SKM-1 (cell line): Measurements from ENCODE around the gene PCYT1B.

ENCODE experiments used
- DNase-seq: peaks from one replicate; lab custom pipeline; 2025; ENCODE audit not compliant: unreplicated experiment; lab: John Stamatoyannopoulos, UW

PCYT1B gene

DNA sequence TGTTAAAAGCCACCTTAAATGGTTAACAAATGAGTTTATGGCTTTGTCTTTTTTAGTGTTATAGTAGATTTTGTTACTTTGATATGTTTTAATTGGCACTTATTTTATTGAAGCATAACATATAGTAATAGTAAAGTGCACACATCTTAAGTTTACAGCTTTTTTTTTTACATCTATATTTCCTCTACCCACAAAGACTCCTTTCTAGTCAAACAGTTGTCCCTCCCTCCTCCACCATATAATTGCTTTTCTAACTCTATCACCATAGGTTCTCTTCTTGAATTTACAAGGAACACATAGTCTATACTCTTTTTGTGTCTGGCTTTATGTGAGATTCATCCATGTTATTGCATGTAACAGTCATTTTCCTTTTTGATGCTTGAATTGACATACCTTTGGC, 110.6 kb downstream of the PCYT1B start:
- DNase-seq, result no peak

DNA sequence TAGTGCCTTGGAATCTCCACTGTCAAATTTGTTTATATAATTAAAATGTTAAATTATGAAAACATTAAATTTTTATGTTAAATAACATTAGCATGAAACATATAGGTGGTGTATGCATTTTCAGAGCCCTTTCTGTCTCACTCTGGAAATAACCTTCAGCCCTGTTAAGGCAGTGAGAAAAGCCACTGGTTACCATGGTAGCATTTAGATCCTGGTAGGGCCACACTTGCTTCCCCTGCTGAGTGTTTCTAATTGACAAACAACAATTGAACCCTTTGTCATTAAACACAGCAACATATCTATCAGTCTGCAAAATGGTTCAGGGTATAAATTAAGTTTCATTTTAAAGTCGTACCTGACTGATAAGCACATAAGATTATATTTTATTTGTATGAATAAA, 118.5 kb downstream of the PCYT1B start:
- no peak for DNase-seq

DNA sequence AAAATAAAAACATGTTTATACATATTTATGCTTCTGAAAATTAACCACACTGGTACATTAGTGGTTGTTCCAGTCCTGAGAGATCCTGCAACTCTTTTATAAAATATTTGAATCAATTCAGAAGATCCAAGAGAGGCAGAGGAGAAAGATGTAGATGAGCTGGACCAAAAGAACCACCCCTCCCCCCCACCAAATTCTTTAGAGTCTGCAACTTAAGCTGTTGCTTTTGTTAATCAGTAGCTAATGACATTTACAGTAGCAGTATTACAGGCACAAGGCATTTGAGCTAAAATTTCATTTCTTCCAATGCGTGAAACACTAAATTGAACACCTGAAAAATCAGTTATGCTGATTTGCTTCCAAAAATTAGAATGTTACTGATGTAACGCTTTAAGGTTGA, 120.5 kb downstream of the PCYT1B start:
- no peak for DNase-seq

DNA sequence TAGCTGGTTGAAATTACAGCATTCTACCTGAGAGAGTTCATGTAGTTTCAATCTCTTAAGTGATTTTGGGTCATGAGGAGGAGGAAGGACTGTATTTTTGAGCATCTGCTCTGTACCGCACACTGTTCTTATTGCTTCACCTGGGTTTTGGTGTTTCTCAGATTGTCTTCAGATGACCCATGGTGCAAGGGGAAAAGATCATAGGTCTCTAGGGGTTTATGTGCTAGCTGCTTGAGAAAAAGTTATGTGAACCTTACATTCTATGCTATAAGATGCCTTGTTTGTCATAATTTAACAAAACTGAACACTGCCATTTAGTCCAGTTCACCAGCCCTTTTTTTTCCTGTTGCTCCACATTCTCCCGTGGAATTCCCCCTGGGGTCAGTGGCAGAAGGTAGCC, 121.7 kb downstream of the PCYT1B start:
- DNase-seq, result no peak

DNA sequence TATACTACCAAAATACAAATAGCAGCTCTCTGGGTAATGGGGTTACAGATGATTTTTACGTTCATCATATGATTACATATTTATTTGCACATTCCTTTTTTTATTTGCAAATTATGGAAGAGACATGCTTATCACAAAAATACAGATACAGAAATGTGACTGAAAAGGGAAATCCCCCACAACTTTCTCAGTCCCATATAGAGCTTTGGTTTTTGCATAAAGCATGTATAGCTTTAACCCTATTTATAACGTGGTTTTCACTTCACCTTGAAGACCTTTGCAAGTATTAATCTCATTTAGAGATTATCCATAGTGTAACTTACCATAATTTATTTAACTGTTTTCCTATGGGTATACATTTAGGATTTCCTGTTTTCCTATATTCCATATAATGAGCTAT, 126.7 kb downstream of the PCYT1B start:
- DNase-seq, result no peak

DNA sequence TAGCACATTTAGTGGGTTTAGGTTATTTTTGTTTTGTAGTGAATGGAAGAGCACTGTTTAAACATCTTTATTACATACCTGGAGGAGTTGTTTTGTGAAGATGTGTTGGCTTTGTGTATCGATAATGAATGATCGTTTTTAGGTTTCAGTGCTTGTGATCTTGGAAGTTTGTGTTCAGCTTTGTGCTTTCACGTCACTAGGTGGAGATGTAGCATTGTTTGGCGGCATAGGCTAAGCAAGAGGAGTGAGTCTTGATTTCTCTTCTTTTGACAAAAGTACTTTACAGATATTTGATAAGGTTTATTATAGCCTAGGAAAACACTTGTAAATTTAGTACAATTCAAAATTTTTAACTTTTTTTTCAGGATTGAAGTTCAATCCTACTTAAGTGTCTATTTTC, 131.7 kb downstream of the PCYT1B start:
- DNase-seq, result no peak

DNA sequence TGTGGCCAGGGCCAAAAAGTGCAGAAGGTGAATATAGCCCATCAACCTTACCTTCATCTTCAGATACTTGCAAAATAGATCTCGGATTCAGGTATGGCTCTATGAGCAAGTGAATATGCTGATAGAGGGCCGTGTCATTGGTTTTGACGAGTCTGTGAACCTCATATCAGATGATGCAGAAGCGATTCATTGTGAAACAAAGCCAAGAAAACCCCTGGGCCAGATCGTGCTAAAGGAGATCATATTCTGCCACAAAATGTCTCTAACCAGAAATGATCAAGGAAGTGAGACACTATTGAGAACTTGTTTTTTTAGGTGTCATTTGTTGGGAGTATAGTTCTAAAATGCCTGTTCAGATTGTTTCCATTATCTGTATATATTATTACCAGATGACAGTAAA, 133.7 kb downstream of the PCYT1B start:
- DNase-seq, result no peak

DNA sequence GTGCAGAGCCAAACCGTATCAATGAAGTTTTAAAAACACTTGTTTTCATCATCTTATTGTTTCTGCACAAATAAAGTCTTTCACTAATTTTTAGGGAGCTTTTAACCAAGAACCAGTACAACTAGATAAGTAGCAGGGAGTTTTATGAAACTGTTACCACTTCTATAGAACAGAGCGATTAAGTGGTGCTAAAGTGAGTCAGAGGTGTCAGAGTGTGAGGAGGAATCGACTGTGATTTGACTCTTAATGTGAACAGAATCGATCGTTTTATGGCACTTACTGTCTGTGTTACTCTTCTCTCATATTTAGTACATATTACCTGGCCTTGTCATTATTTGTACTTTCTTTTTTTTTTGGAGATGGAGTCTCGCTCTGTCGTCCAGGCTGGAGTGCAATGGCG, 138.8 kb downstream of the PCYT1B start:
- DNase-seq, result no peak
